Upper lobe of right lung (tissue), 1 donor: ENCODE results near the gene LEO1. TPM values are rescaled to one million over a fixed set of nuclear protein-coding genes. Genes with fewer than 3 reads are reported as not detected.

Source experiments
- ATAC-seq: fragments of 200-7000 bp; cut with Tn5 transposase; one replicate; pipeline ENCODE4 v1.9.1; 2020; ENCODE audit warnings: mild to moderate bottlenecking, moderate library complexity
- DNase-seq: peaks from one replicate; pipeline ENCODE4 v3.0.0-alpha.2; 2020
- H3K27ac ChIP-seq: fragments of 200-600 bp; one replicate; pipeline ENCODE4 v1.8.0; 2022
- H3K27me3 ChIP-seq: fragments of 200-600 bp; one replicate; pipeline ENCODE4 v1.8.0; 2022; ENCODE audit warnings: mild to moderate bottlenecking
- H3K36me3 ChIP-seq: fragments of 200-600 bp; one replicate; pipeline ENCODE4 v1.8.0; 2022
- H3K4me1 ChIP-seq: fragments of 200-600 bp; one replicate; pipeline ENCODE4 v1.8.0; 2022
- H3K4me3 ChIP-seq: fragments of 200-600 bp; one replicate; pipeline ENCODE4 v1.8.0; 2022; ENCODE audit warnings: mild to moderate bottlenecking
- H3K9me3 ChIP-seq: fragments of 200-600 bp; one replicate; pipeline ENCODE4 v1.8.0; 2022
- CTCF ChIP-seq: fragments of 200-600 bp; IDR thresholded peaks from one replicate; pipeline ENCODE4 v1.8.0; 2022; ENCODE audit warnings: antibody characterized with exemption
- intact Hi-C: fragments of 100-400 bp; cut with DNase I; formaldehyde crosslinking; loops from one replicate; pipeline ENCODE4 v1.11.0; 2022
- total RNA-seq: library from RNA; stranded (reverse); fragmentation: NEBNext Ultra II Directional; extraction: Animal tissue kit (Norgen Biotek cat#: 25700); gene quantifications from one replicate; pipeline ENCODE4 v1.2.1, GENCODE V29; 2021
- donor health status: DM: no; HTN: yes; CAD: no; lungs with severe emphysema.

Gene LEO1
- total RNA-seq, 1 donor from 2014 or later = 13.2 TPM

GRCh38 chr15:51935466-51936104 lies 36.0 kb downstream of the LEO1 start:
- TF ChIP-seq CTCF = no peak
- intact Hi-C loops = no loop called here
- no peak overlapping the region for H3K4me3 ChIP-seq
- DNase-seq (no peak), ATAC-seq (no peak)
- no peaks in the 10 kb centered on the region for H3K27me3 ChIP-seq
- no peaks in the 10 kb centered on the region for H3K9me3 ChIP-seq
- H3K4me1 ChIP-seq = no peaks in the 10 kb centered on the region
- peaks cover 47% of the 10 kb centered on the region for H3K36me3 ChIP-seq
- H3K27ac ChIP-seq = no peak overlapping the region

GRCh38 chr15:51932161-51932560 lies 39.4 kb downstream of the LEO1 start:
- peaks cover 35% of the 10 kb centered on the region for H3K36me3 ChIP-seq
- no peak for TF ChIP-seq CTCF

GRCh38 chr15:51931638-51932037 lies 39.9 kb downstream of the LEO1 start:
- peaks cover 30% of the 10 kb centered on the region for H3K36me3 ChIP-seq
- no peak for TF ChIP-seq CTCF
- no peaks in the 10 kb centered on the region for H3K4me1 ChIP-seq

More at GRCh38 chr15:51932161-51932560, 39.4 kb downstream of the LEO1 start:
- no peak overlapping the region for H3K27ac ChIP-seq
- intact Hi-C loops = no loop called here
- DNase-seq (no peak), ATAC-seq (no peak)
- no peaks in the 10 kb centered on the region for H3K27me3 ChIP-seq
- H3K4me1 ChIP-seq = no peaks in the 10 kb centered on the region
- H3K9me3 ChIP-seq = no peaks in the 10 kb centered on the region
- H3K4me3 ChIP-seq = no peak overlapping the region

GRCh38 chr15:51931016-51931415 lies 40.6 kb downstream of the LEO1 start:
- intact Hi-C loops = no loop called here
- Histone ChIP-seq H3K4me3 (no peak overlapping the region), H3K27me3 (no peaks in the 10 kb centered on the region), H3K36me3 (peaks cover 24% of the 10 kb centered on the region), H3K9me3 (no peaks in the 10 kb centered on the region), H3K4me1 (no peaks in the 10 kb centered on the region), H3K27ac (no peak overlapping the region)
- no peak for DNase-seq
- ATAC-seq = no peak
- TF ChIP-seq CTCF = no peak

More at GRCh38 chr15:51931638-51932037, 39.9 kb downstream of the LEO1 start:
- Histone ChIP-seq H3K27ac (no peak overlapping the region), H3K9me3 (no peaks in the 10 kb centered on the region), H3K4me3 (no peak overlapping the region), H3K27me3 (no peaks in the 10 kb centered on the region)
- DNase-seq = no peak
- no peak for ATAC-seq
- intact Hi-C loops = no loop called here

- H3K36me3 ChIP-seq = peaks cover 44% of the 10 kb centered on the region
- ATAC-seq = no peak
Measured at GRCh38 chr15:51926809-51927208, 44.8 kb downstream of the LEO1 start.

More at GRCh38 chr15:51926809-51927208, 44.8 kb downstream of the LEO1 start:
- Histone ChIP-seq H3K9me3 (no peaks in the 10 kb centered on the region), H3K27me3 (no peaks in the 10 kb centered on the region), H3K27ac (no peak overlapping the region), H3K4me3 (no peak overlapping the region), H3K4me1 (no peaks in the 10 kb centered on the region)
- TF ChIP-seq CTCF = no peak
- intact Hi-C loops = no loop called here
- no peak for DNase-seq
